OCI-LY7 (cell line): ENCODE results near the gene HPSE. TPM values are rescaled to one million over a fixed set of nuclear protein-coding genes. Genes with fewer than 3 reads are reported as not detected.
"Not testable (repeated sequence)": the region's sequence is repeated elsewhere in the genome, so short reads cannot be mapped to it uniquely, and the experiment has no call there.

Experiments used
- BruUV-seq: library from RNA; stranded (reverse); fragments of 400-500 nt; replicated peaks from 2 replicates; lab custom pipeline; 2021; lab: Mats Ljungman, UMichigan
- CTCF ChIA-PET: fragments of 300-600 bp; sonication (Branson Sonifier 250); formaldehyde crosslinking; loops from one replicate; lab custom pipeline; 2022; ENCODE audit warnings: antibody characterized with exemption; ENCODE audit not compliant: unreplicated experiment; lab: Charles Lee
- POLR2A ChIA-PET: fragments of 300-600 bp; sonication (Branson Sonifier 250); formaldehyde crosslinking; loops from one replicate; lab custom pipeline; 2022; ENCODE audit warnings: antibody characterized with exemption; lab: Charles Lee
- DNase-seq: peaks from one replicate; pipeline ENCODE4 v3.0.0-alpha.2; 2015; ENCODE audit warnings: low spot score
- H2AFZ ChIP-seq: fragments of 200-600 bp; sonication (generic), shearing (Covaris generic); 2 replicates; pipeline ENCODE4 v1.6.1; 2014; ENCODE audit warnings: mild to moderate bottlenecking, antibody characterized with exemption, low read length, moderate library complexity
- H3K27ac ChIP-seq: fragments of 200-600 bp; sonication (generic); 2 replicates; pipeline ENCODE4 v1.5.1; 2014; ENCODE audit warnings: mixed run types, low read depth, mild to moderate bottlenecking, moderate library complexity, low read length, inconsistent platforms; ENCODE audit not compliant: poor library complexity, severe bottlenecking
- H3K36me3 ChIP-seq: fragments of 200-600 bp; sonication (generic); 2 replicates; pipeline ENCODE4 v1.6.1; 2014; ENCODE audit warnings: mild to moderate bottlenecking, antibody characterized with exemption, low read length, moderate library complexity, mixed read lengths; ENCODE audit not compliant: insufficient read depth
- H3K4me1 ChIP-seq: fragments of 200-600 bp; sonication (generic); 2 replicates; pipeline ENCODE4 v1.5.1; 2014; ENCODE audit warnings: mild to moderate bottlenecking, low read length; ENCODE audit not compliant: insufficient read depth, poor library complexity, severe bottlenecking
- H3K4me2 ChIP-seq: fragments of 200-600 bp; sonication (generic); 2 replicates; pipeline ENCODE4 v1.6.1; 2014; ENCODE audit warnings: mild to moderate bottlenecking, low read length
- H3K4me3 ChIP-seq: fragments of 200-600 bp; sonication (generic); 2 replicates; pipeline ENCODE4 v1.5.1; 2014; ENCODE audit warnings: mild to moderate bottlenecking, low read depth, low read length; ENCODE audit not compliant: poor library complexity, severe bottlenecking
- H3K79me2 ChIP-seq: fragments of 200-600 bp; sonication (generic); 2 replicates; pipeline ENCODE4 v1.6.1; 2016; ENCODE audit warnings: low read depth, mild to moderate bottlenecking, low read length, moderate library complexity, mixed read lengths; ENCODE audit not compliant: insufficient read depth
- H3K9me2 ChIP-seq: fragments of 200-600 bp; sonication (generic); 2 replicates; pipeline ENCODE4 v1.6.1; 2016; ENCODE audit warnings: mild to moderate bottlenecking, low read length, mixed read lengths; ENCODE audit not compliant: insufficient read depth
- H3K9me3 ChIP-seq: fragments of 200-600 bp; sonication (generic); 2 replicates; pipeline ENCODE4 v1.6.1; 2014; ENCODE audit warnings: mild to moderate bottlenecking, mixed run types, low read length, mixed read lengths
- H4K20me1 ChIP-seq: fragments of 200-600 bp; sonication (generic); 2 replicates; pipeline ENCODE4 v1.6.1; 2014; ENCODE audit warnings: mild to moderate bottlenecking, antibody characterized with exemption, low read length, moderate library complexity, mixed read lengths; ENCODE audit not compliant: insufficient read depth
- EZH2phosphoT487 ChIP-seq: fragments of 200-600 bp; sonication (generic); IDR thresholded peaks from 2 replicates; pipeline ENCODE4 v1.6.1; 2018; ENCODE audit warnings: low read depth, borderline replicate concordance, mild to moderate bottlenecking, mixed run types, antibody characterized with exemption, low read length, moderate library complexity, mixed read lengths
- intact Hi-C: fragments of 100-400 bp; cut with micrococcal nuclease; formaldehyde crosslinking; loops from one replicate; pipeline ENCODE4 v1.10.0; 2022; ENCODE audit not compliant: unreplicated experiment
- total RNA-seq, 2 experiments: library from RNA; depleted of rRNA in 1 of 2; stranded (reverse); fragments of >200 nt in 1 of 2; shearing (Covaris generic) in 1 of 2; gene quantifications; 2 replicates each; pipeline ENCODE4 v1.2.3, GENCODE V29; 2014 to 2022
- TF ChIP-seq, protein P1 (sequence below): fragments of 200-600 bp; sonication (generic); conservative IDR thresholded peaks from 2 replicates; pipeline ENCODE4 v1.5.1; 2014; ENCODE audit warnings: mild to moderate bottlenecking, antibody characterized with exemption, low read length, moderate library complexity, mixed read lengths

Gene HPSE
- total RNA-seq, 2 experiments from 2014 or later, result 2.4 to 3.1 TPM

- Histone ChIP-seq H3K4me1 (peaks cover 13% of the 10 kb centered on the region), H3K27ac (no peak overlapping the region), H3K4me3 (no peak overlapping the region), H3K79me2 (0 out of 2 replicates have a peak, but pooled peaks cover under 1% of the 10 kb centered on the region), H3K4me2 (peak overlapping the region; percentile 28), H3K9me2 (no peaks in the 10 kb centered on the region), H3K36me3 (peaks cover 58% of the 10 kb centered on the region), H3K9me3 (no peaks in the 10 kb centered on the region), H4K20me1 (0 out of 2 replicates have a peak, but pooled peaks cover 4% of the 10 kb centered on the region), H2AFZ (no peak overlapping the region)
- ChIA-PET POLR2A (interaction anchor here (0.6 to 1.2 kb wide), 4 partner anchors 10 to 228 kb away, joined by 3 to 7 read pairs (median 4); no protein-coding TSS in a partner anchor), CTCF (no interaction called here)
- DNase-seq, result no peak
- intact Hi-C loops, result no loop called here
- BruUV-seq, result no TSS peak
- TF ChIP-seq, protein P1, sequence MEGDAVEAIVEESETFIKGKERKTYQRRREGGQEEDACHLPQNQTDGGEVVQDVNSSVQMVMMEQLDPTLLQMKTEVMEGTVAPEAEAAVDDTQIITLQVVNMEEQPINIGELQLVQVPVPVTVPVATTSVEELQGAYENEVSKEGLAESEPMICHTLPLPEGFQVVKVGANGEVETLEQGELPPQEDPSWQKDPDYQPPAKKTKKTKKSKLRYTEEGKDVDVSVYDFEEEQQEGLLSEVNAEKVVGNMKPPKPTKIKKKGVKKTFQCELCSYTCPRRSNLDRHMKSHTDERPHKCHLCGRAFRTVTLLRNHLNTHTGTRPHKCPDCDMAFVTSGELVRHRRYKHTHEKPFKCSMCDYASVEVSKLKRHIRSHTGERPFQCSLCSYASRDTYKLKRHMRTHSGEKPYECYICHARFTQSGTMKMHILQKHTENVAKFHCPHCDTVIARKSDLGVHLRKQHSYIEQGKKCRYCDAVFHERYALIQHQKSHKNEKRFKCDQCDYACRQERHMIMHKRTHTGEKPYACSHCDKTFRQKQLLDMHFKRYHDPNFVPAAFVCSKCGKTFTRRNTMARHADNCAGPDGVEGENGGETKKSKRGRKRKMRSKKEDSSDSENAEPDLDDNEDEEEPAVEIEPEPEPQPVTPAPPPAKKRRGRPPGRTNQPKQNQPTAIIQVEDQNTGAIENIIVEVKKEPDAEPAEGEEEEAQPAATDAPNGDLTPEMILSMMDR, result no peak
- no peak for TF ChIP-seq EZH2phosphoT487
Measured at GRCh38 chr4:83276299-83277040, 58.2 kb downstream of the HPSE start.

GRCh38 chr4:83273926-83274325, 60.7 kb downstream of the HPSE start:
- H3K9me3 ChIP-seq, DNase-seq, H3K4me1 ChIP-seq, H4K20me1 ChIP-seq, H3K79me2 ChIP-seq, H2AFZ ChIP-seq, H3K27ac ChIP-seq, CTCF ChIA-PET, H3K9me2 ChIP-seq, H3K4me3 ChIP-seq, H3K4me2 ChIP-seq, intact Hi-C loops, BruUV-seq: not testable (repeated sequence)
- peaks cover 79% of the 10 kb centered on the region for H3K36me3 ChIP-seq
- POLR2A ChIA-PET, result interaction anchor here (0.6 to 1.3 kb wide), 4 partner anchors 96 to 294 kb away, joined by 3 to 6 read pairs (median 4); no protein-coding TSS in a partner anchor

GRCh38 chr4:83272900-83273299, 61.7 kb downstream of the HPSE start:
- H4K20me1 ChIP-seq, result no peaks in the 10 kb centered on the region
- CTCF ChIA-PET, result no interaction called here
- TF ChIP-seq EZH2phosphoT487, result no peak
- TF ChIP-seq, protein P1, result no peak
- POLR2A ChIA-PET, result no interaction called here
- intact Hi-C loops, result no loop called here
- H3K4me1 ChIP-seq, result peaks cover 7% of the 10 kb centered on the region
- no peak for DNase-seq
- H2AFZ ChIP-seq, result no peak overlapping the region
- H3K9me2 ChIP-seq, result no peaks in the 10 kb centered on the region
- H3K4me2 ChIP-seq, result no peak overlapping the region
- H3K79me2 ChIP-seq, result no peaks in the 10 kb centered on the region
- H3K27ac ChIP-seq, result no peak overlapping the region
- BruUV-seq, result no TSS peak
- H3K4me3 ChIP-seq, result no peak overlapping the region
- H3K36me3 ChIP-seq, result peaks cover 82% of the 10 kb centered on the region
- no peaks in the 10 kb centered on the region for H3K9me3 ChIP-seq
